OCI-LY3 (cell line): ENCODE measurements around the gene REEP1.

Experiments
- H2AFZ ChIP-seq: fragments of 200-600, 300-600 bp; shearing (Covaris generic); 2 replicates; pipeline ENCODE4 v1.6.0; 2014; ENCODE audit warnings: antibody characterized with exemption, low read depth, low read length
- H3K27ac ChIP-seq: fragments of 200-600, 300-600 bp; sonication (generic); 2 replicates; pipeline ENCODE4 v1.5.1; 2014; ENCODE audit warnings: mild to moderate bottlenecking, low read length, moderate library complexity, mixed read lengths
- H3K27me3 ChIP-seq: fragments of 200-600, 300-600 bp; sonication (generic); 2 replicates; pipeline ENCODE4 v1.6.1; 2014; ENCODE audit warnings: low read depth, low read length, mixed read lengths
- H3K36me3 ChIP-seq: fragments of 200-600, 300-600 bp; sonication (generic); replicated peaks from 2 replicates; pipeline ENCODE3; 2014; ENCODE audit warnings: low read depth, low read length, mixed read lengths
- H3K4me1 ChIP-seq: fragments of 300-600, 200-600 bp; sonication (generic); 2 replicates; pipeline ENCODE4 v1.6.1; 2014; ENCODE audit warnings: low read length, mixed read lengths
- H3K4me2 ChIP-seq: fragments of 200-600, 300-600 bp; sonication (generic); 2 replicates; pipeline ENCODE4 v1.6.1; 2014; ENCODE audit warnings: low read length, mixed read lengths
- H3K4me3 ChIP-seq: fragments of 300-600, 200-600 bp; sonication (generic); 2 replicates; pipeline ENCODE4 v1.5.1; 2014; ENCODE audit warnings: antibody characterized with exemption, mild to moderate bottlenecking, low read length, moderate library complexity
- H3K79me2 ChIP-seq: fragments of 300-600, 200-600 bp; shearing (Covaris generic); 2 replicates; pipeline ENCODE4 v1.6.1; 2014; ENCODE audit warnings: mild to moderate bottlenecking, low read length, mixed read lengths
- H3K9ac ChIP-seq: fragments of 300-600, 200-600 bp; shearing (Covaris generic); 2 replicates; pipeline ENCODE4 v1.6.0; 2014; ENCODE audit warnings: mild to moderate bottlenecking, low read length, moderate library complexity
- H3K9me3 ChIP-seq: fragments of 200-600, 300-600 bp; shearing (Covaris generic); 2 replicates; pipeline ENCODE4 v1.6.1; 2014; ENCODE audit warnings: low read length, mixed read lengths; ENCODE audit not compliant: insufficient read depth
- H4K20me1 ChIP-seq: fragments of 200-600, 300-600 bp; sonication (generic); 2 replicates; pipeline ENCODE4 v1.6.1; 2016; ENCODE audit warnings: low read length, mixed read lengths; ENCODE audit not compliant: insufficient read depth
- EZH2phosphoT487 ChIP-seq: fragments of 200-600 bp; shearing (Covaris generic); IDR thresholded peaks from 2 replicates; pipeline ENCODE4 v1.6.1; 2018; ENCODE audit warnings: antibody characterized with exemption, mixed run types, low read depth
- TF ChIP-seq, protein P1 (sequence below): fragments of 200-600, 300-600 bp; sonication (generic); IDR thresholded peaks from 2 replicates; pipeline ENCODE4 v1.5.1; 2014; ENCODE audit warnings: antibody characterized with exemption, low read length, low read depth

REEP1 gene

DNA sequence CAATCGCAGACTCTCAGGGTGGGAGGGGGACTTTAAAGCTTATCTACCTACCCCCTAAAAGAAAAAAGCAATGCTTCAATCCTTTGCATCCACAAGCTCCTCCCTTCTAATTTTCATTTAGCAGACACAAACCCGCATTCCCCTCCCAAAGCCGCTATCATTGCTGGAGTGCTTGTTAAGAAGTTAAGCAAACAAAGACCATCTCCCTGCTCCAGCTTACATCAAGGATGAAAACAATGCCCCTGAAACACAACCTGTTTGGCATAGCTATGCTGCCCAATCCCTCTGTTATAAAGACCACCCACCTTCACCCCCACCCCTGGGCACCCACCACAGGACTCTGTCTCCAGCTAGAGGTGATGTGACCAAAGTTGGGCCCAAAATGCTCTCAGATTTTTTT lies 33.0 kb downstream of the REEP1 start:
- H3K36me3 ChIP-seq, result no peaks in the 10 kb centered on the region
- H3K9me3 ChIP-seq, result no peaks in the 10 kb centered on the region
- no peaks in the 10 kb centered on the region for H3K79me2 ChIP-seq
- no peak overlapping the region for H3K4me2 ChIP-seq
- no peak overlapping the region for H3K9ac ChIP-seq
- no peaks in the 10 kb centered on the region for H4K20me1 ChIP-seq
- H3K4me3 ChIP-seq, result no peak overlapping the region
- H2AFZ ChIP-seq, result no peak overlapping the region
- H3K27me3 ChIP-seq, result no peaks in the 10 kb centered on the region
- no peaks in the 10 kb centered on the region for H3K4me1 ChIP-seq
- H3K27ac ChIP-seq, result no peak overlapping the region
- TF ChIP-seq EZH2phosphoT487, result no peak
- TF ChIP-seq, protein P1, sequence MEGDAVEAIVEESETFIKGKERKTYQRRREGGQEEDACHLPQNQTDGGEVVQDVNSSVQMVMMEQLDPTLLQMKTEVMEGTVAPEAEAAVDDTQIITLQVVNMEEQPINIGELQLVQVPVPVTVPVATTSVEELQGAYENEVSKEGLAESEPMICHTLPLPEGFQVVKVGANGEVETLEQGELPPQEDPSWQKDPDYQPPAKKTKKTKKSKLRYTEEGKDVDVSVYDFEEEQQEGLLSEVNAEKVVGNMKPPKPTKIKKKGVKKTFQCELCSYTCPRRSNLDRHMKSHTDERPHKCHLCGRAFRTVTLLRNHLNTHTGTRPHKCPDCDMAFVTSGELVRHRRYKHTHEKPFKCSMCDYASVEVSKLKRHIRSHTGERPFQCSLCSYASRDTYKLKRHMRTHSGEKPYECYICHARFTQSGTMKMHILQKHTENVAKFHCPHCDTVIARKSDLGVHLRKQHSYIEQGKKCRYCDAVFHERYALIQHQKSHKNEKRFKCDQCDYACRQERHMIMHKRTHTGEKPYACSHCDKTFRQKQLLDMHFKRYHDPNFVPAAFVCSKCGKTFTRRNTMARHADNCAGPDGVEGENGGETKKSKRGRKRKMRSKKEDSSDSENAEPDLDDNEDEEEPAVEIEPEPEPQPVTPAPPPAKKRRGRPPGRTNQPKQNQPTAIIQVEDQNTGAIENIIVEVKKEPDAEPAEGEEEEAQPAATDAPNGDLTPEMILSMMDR, result no peak

DNA sequence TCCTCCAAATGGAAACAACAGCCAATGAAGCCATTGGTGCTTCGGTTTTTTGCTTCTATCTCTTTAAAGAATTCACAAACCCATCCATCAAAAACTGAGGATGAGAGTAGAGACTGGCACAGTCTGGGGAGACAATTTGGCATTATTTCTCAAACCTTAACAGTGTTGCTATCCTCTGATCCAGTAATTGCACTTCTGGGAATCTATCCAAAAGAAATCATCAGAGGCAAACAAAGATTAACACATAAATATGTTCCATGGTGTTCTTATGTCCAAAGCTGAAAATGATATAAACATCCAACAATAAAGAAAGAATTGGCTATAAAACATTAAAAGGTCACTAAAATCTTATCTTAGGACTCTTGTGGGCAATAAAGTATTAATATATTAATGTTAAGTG lies 35.1 kb downstream of the REEP1 start:
- H3K4me3 ChIP-seq, result no peak overlapping the region
- no peak overlapping the region for H3K27ac ChIP-seq
- no peaks in the 10 kb centered on the region for H3K9me3 ChIP-seq
- H2AFZ ChIP-seq, result no peak overlapping the region
- H3K79me2 ChIP-seq, result no peaks in the 10 kb centered on the region
- no peaks in the 10 kb centered on the region for H3K4me1 ChIP-seq
- no peak overlapping the region for H3K4me2 ChIP-seq
- no peaks in the 10 kb centered on the region for H4K20me1 ChIP-seq
- H3K27me3 ChIP-seq, result no peaks in the 10 kb centered on the region
- H3K9ac ChIP-seq, result no peak overlapping the region
- H3K36me3 ChIP-seq, result no peaks in the 10 kb centered on the region
- TF ChIP-seq EZH2phosphoT487, result no peak
- TF ChIP-seq, protein P1, result no peak

DNA sequence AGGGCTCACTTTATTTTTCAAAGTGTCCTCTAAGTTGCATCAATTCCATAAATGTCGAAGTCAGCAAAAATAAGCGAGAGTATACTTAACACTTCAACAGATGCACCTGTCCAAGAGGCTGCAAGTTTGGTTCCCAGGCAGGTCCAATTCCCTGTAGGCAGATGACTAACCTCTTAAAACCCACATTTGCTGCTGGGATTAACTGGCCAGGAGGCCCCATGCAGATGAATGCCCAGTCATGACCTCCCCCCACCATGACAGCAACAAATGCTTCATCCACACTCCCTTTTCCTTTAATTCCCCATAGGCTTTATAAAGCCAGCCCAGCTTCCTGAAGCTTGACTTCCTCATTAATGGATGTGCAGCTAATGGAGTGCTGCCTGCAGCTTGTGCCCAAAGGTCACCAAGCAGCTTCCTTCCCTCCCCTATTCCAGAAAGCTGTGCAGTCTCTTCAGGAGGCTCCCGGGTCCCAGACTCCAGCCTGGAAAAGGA lies 35.7 kb downstream of the REEP1 start:
- no peak for TF ChIP-seq EZH2phosphoT487
- TF ChIP-seq, protein P1, result no peak
- no peaks in the 10 kb centered on the region for H3K9me3 ChIP-seq
- H3K79me2 ChIP-seq, result no peaks in the 10 kb centered on the region
- H3K27ac ChIP-seq, result no peak overlapping the region
- H3K9ac ChIP-seq, result no peak overlapping the region
- no peaks in the 10 kb centered on the region for H3K36me3 ChIP-seq
- H3K27me3 ChIP-seq, result no peaks in the 10 kb centered on the region
- no peak overlapping the region for H2AFZ ChIP-seq
- no peak overlapping the region for H3K4me2 ChIP-seq
- H4K20me1 ChIP-seq, result no peaks in the 10 kb centered on the region
- H3K4me1 ChIP-seq, result 0 out of 2 replicates have a peak, but pooled peaks cover 3% of the 10 kb centered on the region
- H3K4me3 ChIP-seq, result no peak overlapping the region

DNA sequence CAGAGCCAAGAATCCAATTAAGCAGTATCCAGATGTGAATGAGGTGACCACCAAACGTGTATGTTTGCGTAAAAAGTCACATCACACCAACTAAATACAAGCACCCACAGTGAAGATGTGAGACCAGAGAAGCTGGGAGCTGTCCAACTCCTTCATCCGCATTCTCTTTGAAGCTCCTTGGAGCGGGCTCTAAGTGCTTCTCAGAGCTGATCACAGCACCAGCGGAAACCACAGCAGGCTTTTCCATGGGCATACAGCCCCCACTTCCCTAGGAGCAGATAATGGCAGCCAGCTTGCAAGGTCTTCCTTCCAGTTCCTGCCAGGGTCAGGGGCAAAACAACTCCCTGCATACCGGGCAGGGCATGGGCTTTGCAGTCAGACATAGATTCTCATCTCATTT lies 36.4 kb downstream of the REEP1 start:
- 0 out of 2 replicates have a peak, but pooled peaks cover 3% of the 10 kb centered on the region for H3K4me1 ChIP-seq
- no peaks in the 10 kb centered on the region for H3K79me2 ChIP-seq
- no peaks in the 10 kb centered on the region for H3K27me3 ChIP-seq
- no peaks in the 10 kb centered on the region for H3K36me3 ChIP-seq
- no peak overlapping the region for H3K4me3 ChIP-seq
- no peaks in the 10 kb centered on the region for H4K20me1 ChIP-seq
- no peak overlapping the region for H3K9ac ChIP-seq
- TF ChIP-seq EZH2phosphoT487, result no peak
- no peaks in the 10 kb centered on the region for H3K9me3 ChIP-seq
- no peak overlapping the region for H3K4me2 ChIP-seq
- no peak overlapping the region for H3K27ac ChIP-seq
- no peak overlapping the region for H2AFZ ChIP-seq

DNA sequence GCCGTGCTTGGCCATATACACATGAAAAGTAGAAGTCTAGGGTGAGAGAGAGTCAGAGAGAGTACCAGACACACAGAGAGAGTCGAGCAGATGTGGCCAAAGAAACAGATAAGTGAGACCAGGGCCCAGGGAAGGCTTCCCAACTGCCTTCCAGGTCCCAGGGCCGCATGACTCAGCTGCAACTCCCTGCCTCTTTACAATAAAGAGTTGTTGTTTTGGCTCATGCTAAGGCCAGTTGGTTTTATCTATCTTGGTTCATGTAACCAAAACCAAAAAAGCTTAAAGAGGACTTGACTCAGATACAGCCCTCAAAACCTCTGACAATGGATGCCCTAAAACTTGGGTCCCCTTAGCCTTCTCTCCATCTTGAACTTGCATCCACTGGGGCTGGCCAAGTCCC lies 36.9 kb downstream of the REEP1 start:
- Histone ChIP-seq H3K36me3 (no peaks in the 10 kb centered on the region), H3K79me2 (no peaks in the 10 kb centered on the region), H3K4me1 (0 out of 2 replicates have a peak, but pooled peaks cover 3% of the 10 kb centered on the region), H3K4me3 (no peak overlapping the region), H4K20me1 (no peaks in the 10 kb centered on the region), H3K27me3 (no peaks in the 10 kb centered on the region), H3K9ac (no peak overlapping the region), H3K9me3 (no peaks in the 10 kb centered on the region), H3K27ac (no peak overlapping the region), H3K4me2 (no peak overlapping the region), H2AFZ (no peak overlapping the region)
- no peak for TF ChIP-seq EZH2phosphoT487
- TF ChIP-seq, protein P1, result no peak
